Vagina (tissue), 2 donors: ENCODE measurements around the gene TPR. TPM values are rescaled to one million over a fixed set of nuclear protein-coding genes. Genes with fewer than 3 reads are reported as not detected.

Experiments
- DNase-seq, 2 donors: peaks; one replicate each; pipeline ENCODE4 v3.0.0-alpha.2; 2017; ENCODE audit errors: extremely low spot score in 2 of 2
- H3K27ac ChIP-seq: fragments of 200-600 bp; sonication (generic); one replicate; pipeline ENCODE4 v1.5.1; 2019
- H3K27me3 ChIP-seq: fragments of 200-600 bp; sonication (generic); one replicate; pipeline ENCODE4 v1.5.1; 2019
- H3K36me3 ChIP-seq, 2 donors: fragments of 200-600 bp; sonication (generic); one replicate each; pipeline ENCODE4 v1.5.1; 2017 to 2019
- H3K4me1 ChIP-seq: fragments of 200-600 bp; sonication (generic); one replicate; pipeline ENCODE4 v1.5.1; 2019
- H3K4me3 ChIP-seq, 2 donors: fragments of 200-600 bp; sonication (generic); 1 replicate in 1 of 2; 2 replicates in 1 of 2; pipeline ENCODE4 v1.5.1; 2016 to 2019
- H3K9me3 ChIP-seq: fragments of 200-600 bp; sonication (generic); one replicate; pipeline ENCODE4 v1.5.1; 2019
- CTCF ChIP-seq, 3 experiments: fragments of 450-650 bp in 2 of 3; fragments of 200-600 bp in 1 of 3; sonication (generic) in 1 of 3; IDR thresholded peaks; one replicate each; pipeline ENCODE4 v1.5.1; 2017 to 2019; ENCODE audit warnings: antibody characterized with exemption in 3 of 3, mild to moderate bottlenecking in 2 of 3, moderate library complexity in 2 of 3
- POLR2A ChIP-seq, 2 donors: fragments of 450-650 bp; IDR thresholded peaks; one replicate each; pipeline ENCODE4 v1.6.1; 2017; ENCODE audit warnings: antibody characterized with exemption in 2 of 2, mild to moderate bottlenecking in 2 of 2, moderate library complexity in 2 of 2
- POLR2AphosphoS5 ChIP-seq, 2 donors: sonication (generic); formaldehyde crosslinking; IDR thresholded peaks; one replicate each; pipeline ENCODE4 v1.9.0; 2017; ENCODE audit warnings: antibody characterized with exemption in 2 of 2, mild to moderate bottlenecking in 2 of 2, low read depth in 1 of 2; ENCODE audit not compliant: insufficient read depth in 1 of 2
- intact Hi-C: fragments of 100-400 bp; cut with DNase I; formaldehyde crosslinking; loops from one replicate; pipeline ENCODE4 v1.15.1; 2023
- total RNA-seq: library from RNA; depleted of rRNA; stranded (reverse); fragments of >200 nt; gene quantifications from one replicate; pipeline ENCODE4 v1.2.3, GENCODE V29; 2016

TPR gene
- total RNA-seq, 1 donor from 2014 or later = 70.5 TPM

DNA sequence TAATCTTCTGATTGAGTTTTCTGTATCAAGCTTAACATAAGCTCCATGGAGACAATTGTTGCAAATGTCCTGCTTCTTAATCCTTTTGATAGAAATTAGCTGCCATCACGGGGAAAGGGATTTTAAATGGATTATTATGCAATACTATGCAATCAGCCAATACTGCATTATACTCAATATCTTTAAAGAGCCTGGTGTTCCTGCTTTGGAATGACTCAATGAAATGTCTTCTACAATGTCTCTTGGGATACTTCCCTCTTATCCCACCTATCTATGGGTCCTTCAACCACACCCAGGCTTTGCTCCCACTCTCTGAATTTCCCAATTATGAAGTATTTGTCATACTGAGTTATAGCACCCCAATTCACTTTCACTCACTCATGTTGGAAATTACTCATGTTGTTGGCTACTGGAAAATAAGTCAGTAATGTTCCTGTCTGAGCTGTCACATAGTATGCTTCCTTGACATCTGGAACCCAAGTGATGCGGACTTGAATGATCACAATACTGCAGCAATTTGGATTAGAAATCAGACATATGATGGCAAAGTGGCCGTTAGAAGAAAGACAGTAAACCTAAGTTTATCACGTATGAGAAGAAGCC lies 85.0 kb downstream of the TPR start:
- Histone ChIP-seq H3K4me3 (no peak overlapping the region), H3K36me3 (no peaks in the 10 kb centered on the region), H3K27ac (no peak overlapping the region), H3K9me3 (no peaks in the 10 kb centered on the region), H3K27me3 (no peaks in the 10 kb centered on the region), H3K4me1 (no peaks in the 10 kb centered on the region)
- intact Hi-C loops = no loop called here
- no peak for TF ChIP-seq POLR2AphosphoS5 (IDR thresholded peaks at IDR 0.05; ENCODE audit: insufficient read depth in 1 of 2, low read depth in 1 of 2)
- TF ChIP-seq CTCF (IDR thresholded peaks at IDR 0.05) = no peak
- TF ChIP-seq POLR2A (IDR thresholded peaks at IDR 0.05) = no peak
- DNase-seq = no peak

GRCh38 chr1:186286615-186287315 lies 88.3 kb downstream of the TPR start:
- DNase-seq = no peak
- Histone ChIP-seq H3K36me3 (no peaks in the 10 kb centered on the region), H3K27ac (no peak overlapping the region), H3K27me3 (no peaks in the 10 kb centered on the region), H3K4me1 (no peaks in the 10 kb centered on the region), H3K4me3 (no peak overlapping the region), H3K9me3 (no peaks in the 10 kb centered on the region)
- TF ChIP-seq POLR2A (IDR thresholded peaks at IDR 0.05) (no peak), POLR2AphosphoS5 (IDR thresholded peaks at IDR 0.05; ENCODE audit: insufficient read depth in 1 of 2, low read depth in 1 of 2) (no peak), CTCF (IDR thresholded peaks at IDR 0.05) (no peak)
- intact Hi-C loops = no loop called here

GRCh38 chr1:186283374-186283773 lies 91.7 kb downstream of the TPR start:
- Histone ChIP-seq H3K36me3 (no peaks in the 10 kb centered on the region), H3K27ac (no peak overlapping the region), H3K9me3 (no peaks in the 10 kb centered on the region), H3K27me3 (no peaks in the 10 kb centered on the region), H3K4me3 (no peak overlapping the region), H3K4me1 (no peaks in the 10 kb centered on the region)
- no peak for TF ChIP-seq POLR2AphosphoS5 (IDR thresholded peaks at IDR 0.05; ENCODE audit: insufficient read depth in 1 of 2, low read depth in 1 of 2)
- no peak for TF ChIP-seq CTCF (IDR thresholded peaks at IDR 0.05)
- no peak for TF ChIP-seq POLR2A (IDR thresholded peaks at IDR 0.05)
- DNase-seq = no peak
- intact Hi-C loops = no loop called here

- TF ChIP-seq POLR2A (IDR thresholded peaks at IDR 0.05) (no peak), POLR2AphosphoS5 (IDR thresholded peaks at IDR 0.05; ENCODE audit: insufficient read depth in 1 of 2, low read depth in 1 of 2) (no peak), CTCF (IDR thresholded peaks at IDR 0.05) (no peak)
- no peak overlapping the region for H3K4me3 ChIP-seq
- H3K27ac ChIP-seq = no peak overlapping the region
- no peak for DNase-seq
- no peaks in the 10 kb centered on the region for H3K9me3 ChIP-seq
- no peaks in the 10 kb centered on the region for H3K4me1 ChIP-seq
- H3K36me3 ChIP-seq = no peaks in the 10 kb centered on the region
- intact Hi-C loops = no loop called here
- no peaks in the 10 kb centered on the region for H3K27me3 ChIP-seq
These were observed 92.6 kb downstream of the TPR start for GRCh38 chr1:186282466-186282865.

DNA sequence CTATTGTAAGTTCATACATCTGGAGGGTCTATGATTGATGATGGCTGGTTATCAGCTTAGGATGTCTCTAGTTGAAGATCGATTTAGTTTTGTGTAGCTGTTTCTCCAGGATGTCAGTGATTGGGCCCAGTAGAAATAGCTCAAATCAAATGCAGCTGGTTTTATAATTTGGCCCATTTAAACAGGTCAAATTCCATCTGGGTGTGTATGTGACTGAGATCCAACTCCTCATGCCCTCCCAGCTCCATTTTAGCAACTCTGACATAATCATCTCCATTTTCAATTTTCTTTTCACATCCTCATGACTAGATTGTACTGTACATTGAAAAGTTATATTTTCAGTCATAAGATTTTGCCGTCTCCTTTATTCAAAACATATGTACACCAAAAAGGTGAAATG lies 99.2 kb downstream of the TPR start:
- no peaks in the 10 kb centered on the region for H3K9me3 ChIP-seq
- no peak for DNase-seq
- TF ChIP-seq POLR2A (IDR thresholded peaks at IDR 0.05) (no peak), CTCF (IDR thresholded peaks at IDR 0.05) (no peak), POLR2AphosphoS5 (IDR thresholded peaks at IDR 0.05; ENCODE audit: insufficient read depth in 1 of 2, low read depth in 1 of 2) (no peak)
- H3K27me3 ChIP-seq = no peaks in the 10 kb centered on the region
- H3K27ac ChIP-seq = no peak overlapping the region
- no peaks in the 10 kb centered on the region for H3K36me3 ChIP-seq
- no peak overlapping the region for H3K4me3 ChIP-seq
- intact Hi-C loops = no loop called here
- H3K4me1 ChIP-seq = no peaks in the 10 kb centered on the region
